ENCODE data around the gene TM6SF1. TPM values are rescaled to one million over a fixed set of nuclear protein-coding genes. Genes with fewer than 3 reads are reported as not detected.

Gene TM6SF1
- total RNA-seq, 3 donors from 2014 or later (not counting 1 experiment from before 2014, with no cell fraction given) = 10.4 to 15.5 (median 12.6) TPM

- Histone ChIP-seq H3K36me3 (ENCODE audit: control insufficient read depth, insufficient read depth, low read length) (no peaks in the 10 kb centered on the region), H3K4me1 (ENCODE audit: control insufficient read depth, insufficient read depth, low read length) (no peaks in the 10 kb centered on the region), H3K4me3 (ENCODE audit: low read length) (no peak overlapping the region), H3K9me3 (ENCODE audit: control insufficient read depth, insufficient read depth, low read length) (no peaks in the 10 kb centered on the region), H3K27me3 (ENCODE audit: control insufficient read depth, insufficient read depth, low read length) (no peaks in the 10 kb centered on the region), H3K27ac (ENCODE audit: low read length) (no peak overlapping the region)
- ATAC-seq (no peak), DNase-seq (no peak)
- Mint-ChIP-seq H3K4me3 (no peak overlapping the region), H3K36me3 (no peaks in the 10 kb centered on the region), H3K4me1 (peaks cover 8 to 11% of the 10 kb centered on the region in 2 donors), H3K9me3 (no peaks in the 10 kb centered on the region), H3K27me3 (ENCODE audit: low read depth in 2 of 2) (no peaks in the 10 kb centered on the region), H3K27ac (no peak overlapping the region)
- no peak for TF ChIP-seq CTCF (IDR thresholded peaks at IDR 0.05)
- WGBS (ENCODE audit: insufficient coverage) = 100% methylated on average over 1 of the region's 1 CpG
- intact Hi-C loops (cut with micrococcal nuclease) = no loop called here
These were observed 67.4 kb downstream of the TM6SF1 start for GRCh38 chr15:83174891-83175290.

- no peak for TF ChIP-seq CTCF (IDR thresholded peaks at IDR 0.05)
- H3K4me1 Mint-ChIP-seq = peaks cover 0 to 4% of the 10 kb centered on the region in 2 donors
- Histone ChIP-seq H3K27me3 (ENCODE audit: control insufficient read depth, insufficient read depth, low read length) (no peaks in the 10 kb centered on the region), H3K9me3 (ENCODE audit: control insufficient read depth, insufficient read depth, low read length) (no peaks in the 10 kb centered on the region), H3K36me3 (ENCODE audit: control insufficient read depth, insufficient read depth, low read length) (no peaks in the 10 kb centered on the region), H3K4me1 (ENCODE audit: control insufficient read depth, insufficient read depth, low read length) (no peaks in the 10 kb centered on the region), H3K4me3 (ENCODE audit: low read length) (no peak overlapping the region), H3K27ac (ENCODE audit: low read length) (no peak overlapping the region)
- 100% methylated on average over 2 of the region's 2 CpGs for WGBS (ENCODE audit: insufficient coverage)
- no peaks in the 10 kb centered on the region for H3K36me3 Mint-ChIP-seq
- no peak for DNase-seq
- ATAC-seq = no peak
- no peak overlapping the region for H3K4me3 Mint-ChIP-seq
- no peaks in the 10 kb centered on the region for H3K27me3 Mint-ChIP-seq (ENCODE audit: low read depth in 2 of 2)
- intact Hi-C loops (cut with micrococcal nuclease) = no loop called here
- H3K9me3 Mint-ChIP-seq = no peaks in the 10 kb centered on the region
- no peak overlapping the region for H3K27ac Mint-ChIP-seq
These were observed 70.9 kb downstream of the TM6SF1 start for GRCh38 chr15:83178390-83178789.

- H3K27me3 ChIP-seq (ENCODE audit: control insufficient read depth, insufficient read depth, low read length) = no peaks in the 10 kb centered on the region
- no peaks in the 10 kb centered on the region for H3K36me3 ChIP-seq (ENCODE audit: control insufficient read depth, insufficient read depth, low read length)
- H3K4me3 ChIP-seq (ENCODE audit: low read length) = no peak overlapping the region
- ATAC-seq = no peak
- H3K9me3 Mint-ChIP-seq = no peaks in the 10 kb centered on the region
- H3K4me1 Mint-ChIP-seq = peaks cover 0 to 4% of the 10 kb centered on the region in 2 donors
- no peaks in the 10 kb centered on the region for H3K4me1 ChIP-seq (ENCODE audit: control insufficient read depth, insufficient read depth, low read length)
- H3K9me3 ChIP-seq (ENCODE audit: control insufficient read depth, insufficient read depth, low read length) = no peaks in the 10 kb centered on the region
- H3K27me3 Mint-ChIP-seq (ENCODE audit: low read depth in 2 of 2) = no peaks in the 10 kb centered on the region
- intact Hi-C loops (cut with micrococcal nuclease) = no loop called here
- no peak overlapping the region for H3K4me3 Mint-ChIP-seq
- DNase-seq = no peak
- H3K27ac ChIP-seq (ENCODE audit: low read length) = no peak overlapping the region
- H3K36me3 Mint-ChIP-seq = no peaks in the 10 kb centered on the region
- TF ChIP-seq CTCF (IDR thresholded peaks at IDR 0.05) = no peak
- 88% methylated on average over 2 of the region's 3 CpGs for WGBS (ENCODE audit: insufficient coverage)
- no peak overlapping the region for H3K27ac Mint-ChIP-seq
These were observed 71.5 kb downstream of the TM6SF1 start for GRCh38 chr15:83178869-83179325.

GRCh38 chr15:83185561-83185960 is 78.1 kb downstream of the TM6SF1 start:
- WGBS (ENCODE audit: insufficient coverage) = 95% methylated on average over 3 of the region's 3 CpGs
- ATAC-seq = no peak
- H3K27ac Mint-ChIP-seq = no peak overlapping the region
- intact Hi-C loops (cut with micrococcal nuclease) = no loop called here
- Histone ChIP-seq H3K9me3 (ENCODE audit: control insufficient read depth, insufficient read depth, low read length) (no peaks in the 10 kb centered on the region), H3K36me3 (ENCODE audit: control insufficient read depth, insufficient read depth, low read length) (no peaks in the 10 kb centered on the region), H3K27me3 (ENCODE audit: control insufficient read depth, insufficient read depth, low read length) (no peaks in the 10 kb centered on the region), H3K4me1 (ENCODE audit: control insufficient read depth, insufficient read depth, low read length) (no peaks in the 10 kb centered on the region), H3K4me3 (ENCODE audit: low read length) (no peak overlapping the region), H3K27ac (ENCODE audit: low read length) (no peak overlapping the region)
- H3K4me3 Mint-ChIP-seq = no peak overlapping the region
- no peak for DNase-seq
- H3K36me3 Mint-ChIP-seq = no peaks in the 10 kb centered on the region
- H3K27me3 Mint-ChIP-seq (ENCODE audit: low read depth in 2 of 2) = no peaks in the 10 kb centered on the region
- no peaks in the 10 kb centered on the region for H3K9me3 Mint-ChIP-seq
- TF ChIP-seq CTCF (IDR thresholded peaks at IDR 0.05) = no peak
- peaks cover 0 to 9% of the 10 kb centered on the region in 2 donors for H3K4me1 Mint-ChIP-seq
